Stimulated activated CD8-positive, alpha-beta memory T cell treated with anti-CD3 and anti-CD28 coated beads, Interleukin-15, amount 100 ng/mL, for 1 hour (primary cell): Measurements from ENCODE around the gene CYP2A7.
"Not testable (repeated sequence)": the region's sequence is repeated elsewhere in the genome, so short reads cannot be mapped to it uniquely, and the experiment has no call there.

Experiments
- DNase-seq: peaks from one replicate; pipeline ENCODE4 v3.0.0-alpha.2; 2020; ENCODE audit warnings: low read depth

Gene CYP2A7

GRCh38 chr19:40882062-40882461 lies at the start of gene CYP2A7:
TSS of gene CYP2A7 (minus strand) at chr19:40882231. CDS start at chr19:40882210, 21 bp downstream.
- not testable (repeated sequence) for DNase-seq

- DNase-seq: not testable (repeated sequence)
Measured at GRCh38 chr19:40930799-40931198, 48.8 kb upstream of the CYP2A7 start.

- not testable (repeated sequence) for DNase-seq
Measured at GRCh38 chr19:40929942-40930341, 47.9 kb upstream of the CYP2A7 start.

- no peak for DNase-seq
Measured at GRCh38 chr19:40928850-40929249, 46.8 kb upstream of the CYP2A7 start.

GRCh38 chr19:40927567-40927966 lies 45.5 kb upstream of the CYP2A7 start:
- no peak for DNase-seq

GRCh38 chr19:40926276-40926675 lies 44.2 kb upstream of the CYP2A7 start:
- not testable (repeated sequence) for DNase-seq

GRCh38 chr19:40923934-40924391 lies 41.9 kb upstream of the CYP2A7 start:
- no peak for DNase-seq

- not testable (repeated sequence) for DNase-seq
Measured at GRCh38 chr19:40922237-40923160, 40.5 kb upstream of the CYP2A7 start.

- no peak for DNase-seq
Measured at GRCh38 chr19:40921005-40921897, 39.2 kb upstream of the CYP2A7 start.

- no peak for DNase-seq
Measured at GRCh38 chr19:40920300-40921004, 38.4 kb upstream of the CYP2A7 start.

GRCh38 chr19:40919530-40920299 lies 37.7 kb upstream of the CYP2A7 start:
- not testable (repeated sequence) for DNase-seq

GRCh38 chr19:40918303-40918702 lies 36.3 kb upstream of the CYP2A7 start:
- DNase-seq: not testable (repeated sequence)

GRCh38 chr19:40908976-40909375 lies 26.9 kb upstream of the CYP2A7 start:
- DNase-seq: peak; percentile 14

GRCh38 chr19:40907968-40908735 lies 26.1 kb upstream of the CYP2A7 start:
- DNase-seq: peak; percentile 59

- DNase-seq: no peak
Measured at GRCh38 chr19:40906512-40906911, 24.5 kb upstream of the CYP2A7 start.

- DNase-seq: not testable (repeated sequence)
Measured at GRCh38 chr19:40904673-40905156, 22.7 kb upstream of the CYP2A7 start.

- not testable (repeated sequence) for DNase-seq
Measured at GRCh38 chr19:40901975-40902750, 20.1 kb upstream of the CYP2A7 start.

GRCh38 chr19:40900521-40900920 lies 18.5 kb upstream of the CYP2A7 start:
- DNase-seq: not testable (repeated sequence)

- DNase-seq: not testable (repeated sequence)
Measured at GRCh38 chr19:40899964-40900363, 17.9 kb upstream of the CYP2A7 start.
